ENCODE results near the gene FXYD7. TPM values are rescaled to one million over a fixed set of nuclear protein-coding genes. Genes with fewer than 3 reads are reported as not detected.

Gene FXYD7
- total and polyA plus RNA-seq, 2 donors (not counting 1 experiment from before 2014, with no cell fraction given): not detected

GRCh38 chr19:35099155-35099896, 43.7 kb upstream of the FXYD7 start:
- no peak for DNase-seq (ENCODE audit: low read depth in 2 of 2)
- Histone ChIP-seq H3K36me3 (ENCODE audit: control insufficient read depth, insufficient read depth, low read length) (no peaks in the 10 kb centered on the region), H3K9me3 (ENCODE audit: control insufficient read depth, insufficient read depth, low read depth, low read length) (no peaks in the 10 kb centered on the region), H3K27ac (ENCODE audit: insufficient read depth, low read length) (no peak overlapping the region), H3K27me3 (ENCODE audit: control insufficient read depth, insufficient read depth, low read length) (no peaks in the 10 kb centered on the region), H3K4me1 (ENCODE audit: control insufficient read depth, extremely low read depth, insufficient read depth, low read length) (no peaks in the 10 kb centered on the region), H3K9ac (ENCODE audit: insufficient read depth, low read length) (no peak overlapping the region), H3K4me2 (ENCODE audit: extremely low read depth, insufficient read depth, low read length) (no peak overlapping the region), H2AFZ (ENCODE audit: low read length) (no peak overlapping the region), H3K79me2 (ENCODE audit: control insufficient read depth, insufficient read depth, low read length) (no peaks in the 10 kb centered on the region), H3K4me3 (replicated peaks in 1 of 4; ENCODE audit: control extremely low read depth in 1 of 4, insufficient read depth in 1 of 4, low read depth in 3 of 4, low read length in 4 of 4) (no peak overlapping the region), H4K20me1 (ENCODE audit: control insufficient read depth, extremely low read depth, insufficient read depth, low read length) (no peaks in the 10 kb centered on the region)
- TF ChIP-seq CTCF (conservative IDR thresholded peaks at IDR 0.05 in 1 of 2, IDR thresholded peaks at IDR 0.05 in 1 of 2; ENCODE audit: low read depth in 1 of 2, low read length in 2 of 2): no peak
- TF ChIP-seq EZH2 (IDR thresholded peaks at IDR 0.05; ENCODE audit: low read length, missing control alignments): no peak

GRCh38 chr19:35099897-35100275, 43.2 kb upstream of the FXYD7 start:
- no peaks in the 10 kb centered on the region for H3K4me1 ChIP-seq (ENCODE audit: control insufficient read depth, extremely low read depth, insufficient read depth, low read length)
- no peaks in the 10 kb centered on the region for H3K27me3 ChIP-seq (ENCODE audit: control insufficient read depth, insufficient read depth, low read length)

More at GRCh38 chr19:35099897-35100275, 43.2 kb upstream of the FXYD7 start:
- Histone ChIP-seq H3K4me2 (ENCODE audit: extremely low read depth, insufficient read depth, low read length) (no peak overlapping the region), H2AFZ (ENCODE audit: low read length) (no peak overlapping the region), H3K27ac (ENCODE audit: insufficient read depth, low read length) (no peak overlapping the region), H3K9me3 (ENCODE audit: control insufficient read depth, insufficient read depth, low read depth, low read length) (no peaks in the 10 kb centered on the region), H3K9ac (ENCODE audit: insufficient read depth, low read length) (no peak overlapping the region), H4K20me1 (ENCODE audit: control insufficient read depth, extremely low read depth, insufficient read depth, low read length) (no peaks in the 10 kb centered on the region), H3K4me3 (replicated peaks in 1 of 4; ENCODE audit: control extremely low read depth in 1 of 4, insufficient read depth in 1 of 4, low read depth in 3 of 4, low read length in 4 of 4) (no peak overlapping the region), H3K36me3 (ENCODE audit: control insufficient read depth, insufficient read depth, low read length) (no peaks in the 10 kb centered on the region), H3K79me2 (ENCODE audit: control insufficient read depth, insufficient read depth, low read length) (no peaks in the 10 kb centered on the region)
- no peak for DNase-seq (ENCODE audit: low read depth in 2 of 2)
- no peak for TF ChIP-seq CTCF (conservative IDR thresholded peaks at IDR 0.05 in 1 of 2, IDR thresholded peaks at IDR 0.05 in 1 of 2; ENCODE audit: low read depth in 1 of 2, low read length in 2 of 2)
- no peak for TF ChIP-seq EZH2 (IDR thresholded peaks at IDR 0.05; ENCODE audit: low read length, missing control alignments)

Measured in fibroblast of lung (primary cell).